Thyroid gland (tissue), 4 donors: Measurements from ENCODE around the gene PCDHA12.

Source experiments
- CTCF ChIP-seq, 6 experiments: fragments of 200-600 bp in 3 of 6; fragments of 450-650 bp in 3 of 6; sonication (generic) in 3 of 6; IDR thresholded peaks; one replicate each; pipeline ENCODE4 v1.5.1; 2016 to 2019; ENCODE audit warnings: antibody characterized with exemption in 6 of 6, mild to moderate bottlenecking in 2 of 6, inconsistent platforms in 1 of 6, moderate library complexity in 1 of 6
- POLR2A ChIP-seq, 2 donors: fragments of 450-650 bp; IDR thresholded peaks; one replicate each; pipeline ENCODE4 v1.6.1; 2017; ENCODE audit warnings: antibody characterized with exemption in 2 of 2, mild to moderate bottlenecking in 2 of 2, moderate library complexity in 1 of 2

- TF ChIP-seq CTCF (IDR thresholded peaks at IDR 0.05), result no peak
- peak in 1 of 2 donors; percentile 23 for TF ChIP-seq POLR2A (IDR thresholded peaks at IDR 0.05)
These were observed 50.8 kb downstream of the PCDHA12 start, which contains the start of gene PCDHAC1 for GRCh38 chr5:140925806-140926442.
